GM12875 (cell line): ENCODE results near the gene CALM3.

Experiments
- H3K4me3 ChIP-seq: one replicate; pipeline ENCODE4 v1.5.1; 2011; ENCODE audit warnings: low read depth, low read length, control low read depth
- TF ChIP-seq, protein P1 (sequence below): IDR thresholded peaks from 2 replicates; pipeline ENCODE4 v1.5.1; 2011; ENCODE audit warnings: low read depth, mild to moderate bottlenecking, control low read depth, inconsistent platforms, low read length, moderate library complexity, borderline replicate concordance; ENCODE audit not compliant: insufficient read depth

The CALM3 gene

DNA sequence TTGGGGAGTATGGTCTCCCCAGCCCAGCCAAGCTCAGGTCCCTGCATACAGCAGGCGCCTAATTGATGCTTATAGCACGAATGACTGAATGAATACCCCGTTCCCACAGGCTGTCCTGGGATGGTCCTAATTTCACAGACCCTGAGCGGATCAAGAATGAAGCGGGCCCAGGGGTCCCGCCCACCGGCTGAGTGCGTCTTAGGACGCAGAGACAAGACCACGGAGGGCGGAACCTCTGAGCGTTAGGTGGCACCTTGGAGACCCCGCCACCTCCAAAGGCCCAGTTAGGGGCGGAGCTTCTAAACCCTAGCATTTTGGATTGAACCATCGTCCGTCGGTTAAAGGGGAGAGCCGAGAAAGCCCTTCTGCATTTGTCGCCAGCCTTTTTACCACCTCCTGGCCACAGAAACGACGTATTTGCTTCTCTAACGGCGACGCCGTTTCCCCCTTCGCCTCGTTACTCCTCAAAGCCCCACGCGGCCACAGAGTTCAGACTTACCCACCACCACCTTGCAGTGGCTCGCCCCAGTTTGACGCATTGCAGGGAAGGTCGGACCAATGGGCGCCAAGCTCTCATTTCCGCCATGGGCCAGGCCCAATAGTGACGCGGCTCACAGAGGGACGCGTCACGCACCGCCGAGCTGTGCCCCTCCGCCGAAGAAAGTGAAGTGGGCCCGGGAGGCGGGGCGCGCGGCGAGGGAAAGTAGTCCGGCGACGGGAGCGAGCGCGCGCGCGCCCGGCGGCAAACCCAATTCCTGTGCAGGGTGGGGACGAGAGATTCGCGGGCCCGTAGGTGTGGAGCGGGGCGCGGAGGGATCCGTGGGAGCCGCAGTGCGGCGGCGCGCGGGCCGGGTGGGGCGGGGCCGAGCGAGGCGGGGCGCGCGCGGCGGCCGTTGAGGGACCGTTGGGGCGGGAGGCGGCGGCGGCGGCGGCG, 479 bp upstream of the CALM3 start:
- TF ChIP-seq, protein P1, sequence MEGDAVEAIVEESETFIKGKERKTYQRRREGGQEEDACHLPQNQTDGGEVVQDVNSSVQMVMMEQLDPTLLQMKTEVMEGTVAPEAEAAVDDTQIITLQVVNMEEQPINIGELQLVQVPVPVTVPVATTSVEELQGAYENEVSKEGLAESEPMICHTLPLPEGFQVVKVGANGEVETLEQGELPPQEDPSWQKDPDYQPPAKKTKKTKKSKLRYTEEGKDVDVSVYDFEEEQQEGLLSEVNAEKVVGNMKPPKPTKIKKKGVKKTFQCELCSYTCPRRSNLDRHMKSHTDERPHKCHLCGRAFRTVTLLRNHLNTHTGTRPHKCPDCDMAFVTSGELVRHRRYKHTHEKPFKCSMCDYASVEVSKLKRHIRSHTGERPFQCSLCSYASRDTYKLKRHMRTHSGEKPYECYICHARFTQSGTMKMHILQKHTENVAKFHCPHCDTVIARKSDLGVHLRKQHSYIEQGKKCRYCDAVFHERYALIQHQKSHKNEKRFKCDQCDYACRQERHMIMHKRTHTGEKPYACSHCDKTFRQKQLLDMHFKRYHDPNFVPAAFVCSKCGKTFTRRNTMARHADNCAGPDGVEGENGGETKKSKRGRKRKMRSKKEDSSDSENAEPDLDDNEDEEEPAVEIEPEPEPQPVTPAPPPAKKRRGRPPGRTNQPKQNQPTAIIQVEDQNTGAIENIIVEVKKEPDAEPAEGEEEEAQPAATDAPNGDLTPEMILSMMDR, result no peak
- H3K4me3 ChIP-seq, result peak overlapping the region; percentile 97

- TF ChIP-seq, protein P1, result no peak
- H3K4me3 ChIP-seq, result peak overlapping the region; percentile 97
Observed at GRCh38 chr19:46602392-46603194, 1.5 kb downstream of the CALM3 start.

DNA sequence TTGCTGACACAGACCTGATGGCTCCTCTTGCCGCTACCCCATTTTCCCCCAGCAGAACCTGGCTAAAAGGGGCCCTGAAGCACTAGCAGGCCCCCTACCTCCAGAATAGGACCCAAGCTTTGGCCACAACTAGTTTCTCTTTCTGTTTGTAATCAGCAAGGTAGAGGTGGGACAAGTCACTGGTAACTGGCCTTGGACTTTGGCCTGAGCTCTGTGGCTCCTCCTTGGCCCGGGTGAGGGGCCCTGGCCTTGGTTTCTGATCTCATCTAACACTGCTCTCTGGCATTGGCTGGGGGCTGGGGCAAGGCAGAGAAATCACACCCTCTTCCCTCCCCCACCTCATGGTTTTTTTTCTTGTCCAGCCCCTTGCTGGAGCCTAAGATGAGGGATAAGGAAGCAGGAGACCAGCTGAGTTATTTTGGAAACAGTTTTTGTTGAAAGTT, 2.1 kb downstream of the CALM3 start:
- peak overlapping the region; percentile 97 for H3K4me3 ChIP-seq

DNA sequence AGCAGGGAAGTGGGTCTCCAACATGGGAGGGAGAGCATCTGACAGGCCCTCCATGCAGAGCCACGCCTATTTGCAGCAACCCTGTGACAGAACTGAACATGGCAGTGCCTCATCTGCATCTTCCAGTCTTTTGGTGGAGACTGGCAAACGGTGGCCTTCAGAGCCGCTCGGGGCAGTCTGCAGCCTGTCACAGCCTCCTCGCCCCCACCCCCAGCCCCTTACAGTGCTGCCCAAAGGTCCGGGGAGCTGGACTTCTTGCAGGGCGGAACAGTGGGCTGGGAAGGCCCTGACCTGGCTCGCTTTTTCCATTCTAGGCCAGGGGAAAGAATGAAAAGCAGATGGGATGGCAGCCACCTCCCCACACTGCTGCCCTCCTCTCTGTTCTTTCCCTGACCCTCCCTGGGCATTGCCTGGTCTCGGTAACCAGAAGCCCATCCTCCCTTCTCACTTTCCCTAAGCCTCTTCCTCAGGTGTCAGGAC, 2.7 kb downstream of the CALM3 start:
- TF ChIP-seq, protein P1, result no peak
- H3K4me3 ChIP-seq, result no peak overlapping the region

More for the DNA sequence above, 2.1 kb downstream of the CALM3 start:
- TF ChIP-seq, protein P1, result no peak

DNA sequence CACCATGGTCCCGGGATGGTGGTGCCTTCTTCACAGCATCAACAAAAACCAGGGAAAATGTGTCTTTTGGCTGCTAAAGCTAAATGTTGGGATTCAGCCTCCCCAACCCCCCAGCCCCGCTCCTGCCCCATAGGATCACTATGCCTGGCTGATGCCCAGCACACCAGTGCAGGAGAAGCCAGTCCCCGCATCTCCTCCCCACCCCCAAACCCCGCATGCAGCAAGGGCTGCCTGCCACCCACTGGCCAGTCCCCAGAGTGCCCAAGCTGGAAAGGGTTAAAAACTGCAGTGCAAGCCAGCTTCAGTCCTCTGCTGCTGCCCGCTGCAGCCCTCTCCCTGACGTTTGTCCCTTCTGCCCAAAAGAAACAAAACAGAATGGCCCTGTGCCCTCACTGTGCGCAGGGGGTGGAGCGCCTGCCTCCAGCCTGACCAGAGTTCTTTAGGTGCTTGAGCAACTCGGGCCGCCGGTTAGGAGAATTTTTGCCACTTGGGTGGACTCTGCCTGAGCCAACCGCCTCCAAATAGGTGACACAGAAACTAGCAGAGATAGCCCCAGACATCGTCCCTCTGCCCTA, 3.7 kb downstream of the CALM3 start:
- H3K4me3 ChIP-seq, result no peak overlapping the region
- TF ChIP-seq, protein P1, result no peak

DNA sequence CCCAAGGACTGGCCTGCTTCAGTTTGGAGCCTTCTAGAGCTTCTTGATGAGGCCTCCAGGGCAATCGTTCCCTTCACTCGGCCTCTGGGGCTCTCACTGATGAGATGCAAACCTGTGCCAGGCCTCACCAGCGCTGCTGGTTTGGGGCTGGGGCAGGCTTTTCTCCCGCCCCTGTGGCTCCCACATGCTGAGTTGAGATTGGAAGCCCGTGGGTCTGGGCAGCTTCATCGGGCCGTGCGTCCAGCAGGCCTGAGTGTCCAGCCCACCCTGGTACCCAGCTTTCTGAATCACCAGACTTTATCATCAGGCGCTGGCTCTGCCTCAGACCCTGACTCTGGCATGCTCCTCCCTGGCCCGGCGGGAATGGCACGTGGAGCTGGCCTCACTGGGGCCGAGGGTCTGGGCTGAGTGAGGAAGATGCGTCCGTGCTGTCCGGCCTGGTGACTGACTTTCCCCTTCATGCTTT, 4.3 kb downstream of the CALM3 start:
- H3K4me3 ChIP-seq, result no peak overlapping the region
- TF ChIP-seq, protein P1, result no peak
